Stimulated activated CD8-positive, alpha-beta memory T cell treated with anti-CD3 and anti-CD28 coated beads, Interleukin-15, amount 100 ng/mL, for 24 hours (primary cell): ENCODE data around the gene ERC1.

Source experiments
- DNase-seq: peaks from one replicate; pipeline ENCODE4 v3.0.0-alpha.2; 2020; ENCODE audit warnings: low read depth

Gene ERC1

DNA sequence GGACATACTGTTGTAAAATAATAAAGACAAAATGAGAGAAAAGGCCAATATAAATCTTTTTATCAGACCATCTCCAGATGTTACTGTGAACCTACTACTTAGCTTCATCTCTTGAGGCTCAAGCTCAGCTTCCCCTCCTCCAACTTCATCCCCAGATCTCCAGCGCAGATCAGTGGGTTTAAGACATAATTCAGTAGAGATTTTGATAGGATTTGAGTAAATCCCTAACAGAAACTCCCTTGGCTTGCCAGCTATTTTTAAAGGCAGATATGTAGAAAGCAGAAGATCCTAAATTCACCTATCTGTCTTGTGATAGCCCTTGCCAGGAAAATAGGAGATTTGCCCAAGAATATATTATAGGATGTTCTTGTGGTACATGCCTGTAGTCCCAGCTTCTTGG lies 366.7 kb downstream of the ERC1 start:
- DNase-seq = no peak

- no peak for DNase-seq
These were observed 369.6 kb downstream of the ERC1 start for GRCh38 chr12:1360441-1361210.

- DNase-seq = no peak
These were observed 371.2 kb downstream of the ERC1 start for GRCh38 chr12:1362143-1362662.

GRCh38 chr12:1365703-1366102 lies 374.7 kb downstream of the ERC1 start:
- DNase-seq = no peak

DNA sequence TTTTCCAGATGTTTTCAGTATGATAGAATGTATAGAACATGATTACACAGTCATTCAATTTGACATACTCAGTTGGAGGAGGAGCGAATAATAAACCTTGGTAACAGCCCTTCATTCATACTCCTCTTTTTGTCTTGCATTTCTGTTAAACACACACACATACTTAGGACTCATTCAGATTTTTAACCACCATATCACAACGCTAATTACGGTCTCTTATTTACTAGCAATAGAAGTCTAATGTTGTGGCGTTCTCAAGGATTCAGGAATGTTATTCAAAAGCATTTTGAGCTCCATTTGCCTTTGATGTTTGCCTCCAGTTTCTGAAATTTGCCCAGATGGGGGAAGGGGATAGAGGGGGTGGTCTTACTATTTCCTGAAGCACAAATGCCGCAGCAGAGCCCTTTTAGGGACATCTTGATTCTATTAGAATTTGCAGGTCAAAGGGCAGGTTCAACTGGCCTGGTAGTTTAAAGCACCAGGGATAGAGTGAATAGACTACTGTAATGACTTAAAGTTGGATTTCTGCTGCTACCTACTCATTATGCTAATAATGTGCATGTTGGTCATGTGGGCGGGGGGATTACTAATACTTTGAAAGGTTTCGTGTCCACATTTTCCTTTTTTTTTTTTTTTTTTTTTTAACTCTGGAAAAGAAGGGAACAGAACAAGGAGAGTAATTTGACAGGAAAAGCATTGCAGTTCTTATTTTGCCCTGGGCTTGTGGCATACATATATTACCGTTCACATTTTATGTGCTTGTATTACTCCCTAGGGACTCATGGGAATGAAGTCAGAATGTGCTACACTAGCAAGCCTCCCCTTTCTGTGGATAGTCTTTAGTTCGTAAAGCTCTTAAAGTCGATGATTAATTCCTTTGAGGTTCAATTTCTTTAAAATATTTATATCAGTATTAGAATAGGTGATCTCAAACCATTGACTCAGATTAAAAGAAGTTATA lies 376.6 kb downstream of the ERC1 start:
- DNase-seq = no peak

DNA sequence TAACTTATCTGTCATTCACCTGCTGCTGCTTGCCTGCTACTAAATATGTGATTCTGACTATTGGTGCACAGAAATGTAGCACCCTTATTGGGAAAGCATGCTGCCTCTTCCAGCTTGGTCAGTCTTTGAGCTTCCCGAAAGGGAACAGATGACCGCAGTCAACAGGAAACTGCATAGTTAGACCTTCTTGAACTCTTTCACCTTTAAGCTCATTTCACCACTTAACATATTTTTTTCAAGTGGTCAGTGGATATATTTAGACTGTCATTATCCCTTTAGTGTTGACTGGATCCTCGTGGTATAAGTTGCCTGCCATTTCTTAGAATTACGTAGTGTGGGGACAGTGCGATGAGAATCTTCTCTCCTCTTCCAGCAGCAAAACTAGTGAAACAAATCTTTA lies 378.4 kb downstream of the ERC1 start:
- DNase-seq = no peak

GRCh38 chr12:1369938-1370500 lies 379.0 kb downstream of the ERC1 start:
- DNase-seq = no peak

DNA sequence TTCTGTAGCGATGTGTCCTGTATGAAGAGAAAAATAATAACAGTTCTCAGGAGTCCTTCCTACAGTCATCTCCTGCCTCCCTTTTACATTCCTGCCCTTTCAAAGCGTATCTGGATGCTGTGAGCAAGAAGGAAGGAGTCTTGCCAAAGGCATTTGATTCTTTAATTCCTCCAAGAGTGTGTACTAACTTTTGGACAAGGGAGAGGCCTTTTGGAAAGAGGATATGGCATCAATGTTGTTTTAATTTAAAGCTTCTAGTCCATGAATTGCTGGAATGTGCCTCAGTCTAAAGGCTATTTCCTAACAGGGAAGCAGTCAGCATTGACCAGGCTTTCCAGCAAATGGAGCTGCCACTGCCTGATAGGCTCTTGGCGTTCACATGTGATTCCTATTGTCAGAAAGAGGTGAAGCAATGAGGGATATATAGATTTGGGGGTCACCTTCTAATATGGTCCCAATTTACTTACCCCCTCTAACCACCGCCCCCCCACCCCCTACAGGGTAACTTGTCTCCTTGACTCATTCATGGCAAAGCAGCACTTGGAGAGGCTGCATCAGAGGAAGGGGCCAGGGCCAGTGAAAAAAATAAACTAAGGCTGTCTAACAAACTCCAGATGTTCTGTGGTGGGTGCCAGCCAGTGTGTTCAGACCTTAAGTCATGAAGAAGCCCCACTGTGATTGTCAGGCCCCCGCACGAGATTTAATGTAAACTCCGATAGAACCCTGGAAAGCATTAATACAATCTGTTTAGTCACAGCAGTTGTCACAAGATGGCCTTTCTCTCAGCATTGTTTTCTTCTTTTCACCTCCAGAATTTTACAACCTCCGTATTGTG lies 383.1 kb downstream of the ERC1 start:
- no peak for DNase-seq

DNA sequence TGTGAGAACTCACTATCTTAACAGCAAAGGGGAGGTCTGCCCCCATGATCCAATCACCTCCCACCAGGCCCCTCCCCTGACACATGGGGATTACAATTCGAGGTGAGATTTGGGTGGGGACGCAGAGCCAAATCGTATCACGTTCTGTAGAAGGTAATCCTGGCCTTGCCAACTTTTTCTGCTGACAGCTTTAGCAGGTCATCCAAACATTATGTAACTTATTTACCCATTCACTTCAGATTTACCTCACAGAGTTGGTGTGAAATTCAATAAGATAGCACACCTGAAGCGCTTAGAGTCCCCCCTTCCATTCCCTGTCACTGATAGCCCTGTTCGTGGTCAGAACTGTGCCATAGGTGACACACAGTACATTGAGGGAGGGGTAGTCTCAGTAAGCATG lies 384.3 kb downstream of the ERC1 start:
- DNase-seq = no peak

DNA sequence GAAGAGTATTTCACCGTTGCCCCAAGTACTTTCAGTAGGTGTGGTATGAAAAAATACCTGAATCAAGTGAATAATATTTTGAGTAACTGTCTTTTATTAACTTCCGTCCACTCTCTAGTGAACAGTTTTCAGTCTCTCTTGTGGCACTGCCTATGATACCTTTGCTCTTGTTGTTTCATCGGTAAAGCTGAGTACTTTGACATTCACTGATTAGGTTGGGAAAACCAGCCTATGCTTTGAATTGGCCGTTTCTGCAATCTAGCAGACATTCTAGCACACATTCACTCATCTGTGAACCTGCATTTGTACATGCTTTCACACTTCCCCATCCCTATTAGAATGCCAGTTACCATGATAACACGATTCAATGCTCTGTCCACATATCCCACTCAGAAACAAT lies 386.1 kb downstream of the ERC1 start:
- no peak for DNase-seq

GRCh38 chr12:1377681-1378080 lies 386.7 kb downstream of the ERC1 start:
- no peak for DNase-seq

DNA sequence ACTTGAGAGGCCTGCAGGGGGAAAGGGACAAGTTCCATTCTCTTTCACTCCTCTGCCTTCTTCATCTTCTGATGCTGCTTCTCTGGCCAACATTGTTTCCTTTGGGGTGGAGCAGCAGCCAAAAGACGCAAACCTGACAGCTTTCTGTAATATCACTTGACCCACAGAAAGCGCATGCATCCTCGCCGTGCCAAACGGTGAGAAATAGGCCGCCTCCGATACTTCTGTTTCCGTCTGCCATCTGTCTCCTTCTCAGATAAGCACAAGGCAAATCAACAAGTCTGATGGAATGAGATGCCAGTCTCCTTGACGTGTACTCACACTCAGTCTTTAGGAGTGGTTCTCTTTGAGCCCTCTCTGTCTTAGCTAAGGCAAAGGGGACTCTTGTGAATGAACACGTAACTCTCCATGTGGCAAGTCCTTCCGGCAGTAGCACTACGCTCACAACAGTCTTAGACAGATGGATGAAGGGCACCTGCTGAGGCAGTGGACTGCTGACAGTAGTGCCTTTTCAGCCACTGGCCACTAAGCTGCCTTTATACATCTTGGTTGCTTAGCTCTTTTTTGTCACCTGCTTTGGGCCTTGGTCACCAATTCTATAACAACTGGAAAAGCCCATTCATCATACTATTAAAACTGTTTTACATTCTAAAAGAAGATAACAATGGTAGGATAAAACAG lies 389.3 kb downstream of the ERC1 start:
- DNase-seq = no peak

GRCh38 chr12:1382151-1382550 lies 391.1 kb downstream of the ERC1 start:
- no peak for DNase-seq

DNA sequence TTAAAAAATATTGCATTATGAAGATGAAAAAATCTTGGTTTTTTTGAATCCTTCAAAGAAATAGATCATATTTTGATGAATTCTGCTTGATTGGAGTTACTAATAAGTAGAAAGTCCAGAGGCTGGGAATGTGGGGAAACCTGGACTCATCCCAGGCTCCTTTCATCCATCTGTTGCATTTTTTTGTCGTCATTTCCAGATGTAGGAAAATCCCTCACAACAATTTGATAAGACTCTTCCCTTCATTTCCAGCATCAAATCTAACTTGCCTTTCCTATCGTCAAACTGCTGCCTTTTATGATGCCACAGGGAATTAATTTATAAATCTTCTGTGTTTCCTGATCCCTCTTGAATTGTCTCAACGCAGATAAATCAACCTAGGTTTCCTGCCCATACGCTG lies 391.8 kb downstream of the ERC1 start:
- no peak for DNase-seq

GRCh38 chr12:1383758-1384157 lies 392.7 kb downstream of the ERC1 start:
- DNase-seq = no peak

DNA sequence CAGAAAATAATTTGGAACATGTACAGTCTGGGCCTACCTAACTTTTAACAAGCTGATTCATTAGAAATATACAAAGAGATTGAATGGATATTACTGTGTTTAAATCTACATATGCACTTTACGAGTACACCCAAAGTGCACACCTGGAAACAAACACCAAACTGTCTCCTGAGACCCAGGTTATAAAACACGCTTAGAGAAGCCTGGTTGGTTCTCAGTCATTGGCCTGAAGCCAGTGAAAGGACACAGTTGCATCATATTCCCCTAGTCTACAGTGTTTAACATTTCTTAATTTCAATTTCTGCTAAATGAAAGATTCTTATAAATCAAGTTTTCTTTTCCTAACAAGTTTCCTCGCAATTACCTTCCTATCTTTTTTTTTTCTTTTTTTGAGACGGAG lies 393.9 kb downstream of the ERC1 start:
- no peak for DNase-seq

DNA sequence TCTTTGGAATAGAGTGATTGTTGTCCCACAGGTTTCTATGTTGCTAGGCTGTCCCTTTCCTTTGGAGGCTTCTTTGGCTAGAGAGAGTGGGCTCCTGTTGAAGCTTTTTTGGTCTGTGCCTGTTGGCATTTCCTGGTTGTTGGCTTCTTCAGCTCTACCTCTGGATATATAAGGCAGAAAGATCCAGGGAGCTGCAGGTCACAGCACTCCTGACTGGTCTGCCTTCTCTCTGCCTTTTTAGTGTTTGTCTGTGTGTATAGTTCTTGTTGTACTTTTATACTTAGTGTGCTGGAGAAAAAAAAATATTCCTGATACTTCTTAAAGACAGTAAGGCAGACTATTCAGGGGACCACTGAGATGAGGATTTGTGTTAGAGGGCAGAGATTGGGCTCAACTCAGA lies 400.7 kb downstream of the ERC1 start:
- DNase-seq = no peak

DNA sequence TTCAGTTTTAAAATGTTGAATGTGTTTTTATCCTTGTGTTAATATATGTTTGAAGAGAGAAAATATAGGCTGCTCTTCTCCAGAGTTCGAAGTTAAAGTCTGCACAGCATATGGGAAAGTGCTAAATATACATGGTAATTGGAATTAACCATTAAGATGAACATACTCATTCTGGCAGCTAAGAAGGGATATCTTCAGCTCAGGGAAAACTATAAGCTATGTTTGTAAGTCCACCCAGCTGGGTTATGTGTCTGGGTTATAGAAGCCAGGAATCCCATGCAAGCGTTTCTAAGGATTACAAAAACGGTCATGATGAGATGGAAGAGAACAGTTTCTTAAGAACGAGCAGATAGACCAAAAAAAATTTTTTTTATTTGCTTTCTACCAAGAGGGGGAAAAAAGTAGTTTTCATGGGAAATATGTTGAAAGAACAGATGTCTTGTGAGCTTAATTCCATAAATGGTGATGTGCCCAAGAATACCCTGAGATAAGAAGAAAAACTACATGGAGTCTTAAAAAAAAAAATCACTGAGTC lies 404.5 kb downstream of the ERC1 start:
- no peak for DNase-seq

GRCh38 chr12:1398673-1399072 lies 407.6 kb downstream of the ERC1 start:
- DNase-seq = no peak

DNA sequence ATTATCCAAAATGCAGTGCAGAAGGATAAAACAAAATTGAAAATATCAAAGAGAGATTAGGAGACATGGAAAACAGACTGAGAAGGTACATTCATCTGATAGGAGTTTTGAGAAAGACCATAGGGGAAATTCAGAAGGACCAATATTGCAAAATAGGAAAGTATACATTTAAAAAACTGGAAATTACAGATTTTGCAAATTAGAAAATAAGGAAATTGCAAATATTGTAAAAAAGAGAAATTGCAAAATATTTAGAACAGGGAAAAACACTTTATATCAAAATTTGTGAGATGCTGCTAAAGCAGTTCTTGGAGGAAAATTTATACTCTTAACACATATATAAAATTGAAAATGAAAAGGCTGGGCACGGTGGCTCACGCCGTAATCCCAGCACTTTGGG lies 410.9 kb downstream of the ERC1 start:
- no peak for DNase-seq

- DNase-seq = no peak
These were observed 412.4 kb downstream of the ERC1 start for GRCh38 chr12:1403417-1403816.
